Measurements from ENCODE around the gene TAF7L. TPM values are rescaled to one million over a fixed set of nuclear protein-coding genes. Genes with fewer than 3 reads are reported as not detected.
"Not testable (repeated sequence)": the region's sequence is repeated elsewhere in the genome, so short reads cannot be mapped to it uniquely, and the experiment has no call there.

TAF7L gene
- not detected in 2 replicates for total RNA-seq (2014; rRNA removed; shearing (Covaris generic); ENCODE audit: low replicate concordance)

GRCh38 chrX:101290957-101291603, at the start of gene TAF7L:
Gene TAF7L, minus strand, starts transcription at chrX:101291334. Its CDS starts 3,791 bp downstream, at chrX:101287543.
- Histone ChIP-seq H3K4me3 (ENCODE audit: low read length) (no peak within 1 kb of the TSS), H4K20me1 (ENCODE audit: insufficient read depth, low read depth, low read length) (no peaks in the 10 kb centered on the region), H3K4me1 (ENCODE audit: low read length) (peaks cover 3% of the 10 kb centered on the region; the same call in 1 of the 2 replicates), H3K4me2 (ENCODE audit: low read depth, low read length, poor library complexity, severe bottlenecking) (no peak within 1 kb of the TSS), H3K9me2 (replicated peaks; ENCODE audit: insufficient read depth, low read length) (no peaks in the 10 kb centered on the region), H3K9me3 (ENCODE audit: low read length) (no peaks in the 10 kb centered on the region), H2AFZ (ENCODE audit: low read length) (no peak within 1 kb of the TSS), H3K27ac (ENCODE audit: low read length) (no peak within 1 kb of the TSS), H3K27me3 (ENCODE audit: low read length) (no peaks in the 10 kb centered on the region), H3K79me2 (ENCODE audit: low read length) (no peaks in the 10 kb centered on the region), H3K36me3 (ENCODE audit: insufficient read depth, low read length) (no peaks in the 10 kb centered on the region), H3K9ac (ENCODE audit: low read length) (no peak within 1 kb of the TSS)
- DNase-seq: no peak

GRCh38 chrX:101337776-101338271, 46.7 kb upstream of the TAF7L start:
- Histone ChIP-seq H3K27ac (ENCODE audit: low read length) (no peak overlapping the region), H3K27me3 (ENCODE audit: low read length) (no peaks in the 10 kb centered on the region), H3K79me2 (ENCODE audit: low read length) (no peaks in the 10 kb centered on the region), H3K4me1 (ENCODE audit: low read length) (no peaks in the 10 kb centered on the region), H3K9me2 (replicated peaks; ENCODE audit: insufficient read depth, low read length) (no peaks in the 10 kb centered on the region), H2AFZ (ENCODE audit: low read length) (no peak overlapping the region), H3K4me3 (ENCODE audit: low read length) (no peak overlapping the region), H3K4me2 (ENCODE audit: low read depth, low read length, poor library complexity, severe bottlenecking) (no peak overlapping the region), H4K20me1 (ENCODE audit: insufficient read depth, low read depth, low read length) (no peaks in the 10 kb centered on the region), H3K9me3 (ENCODE audit: low read length) (no peaks in the 10 kb centered on the region), H3K9ac (ENCODE audit: low read length) (no peak overlapping the region), H3K36me3 (ENCODE audit: insufficient read depth, low read length) (no peaks in the 10 kb centered on the region)
- DNase-seq: no peak

GRCh38 chrX:101334310-101334709, 43.2 kb upstream of the TAF7L start:
- not testable (repeated sequence) for H3K27me3 ChIP-seq (ENCODE audit: low read length); H4K20me1 ChIP-seq (ENCODE audit: insufficient read depth, low read depth, low read length); H3K27ac ChIP-seq (ENCODE audit: low read length); H3K4me2 ChIP-seq (ENCODE audit: low read depth, low read length, poor library complexity, severe bottlenecking); H3K4me1 ChIP-seq (ENCODE audit: low read length); H3K36me3 ChIP-seq (ENCODE audit: insufficient read depth, low read length); H3K9me2 ChIP-seq (replicated peaks; ENCODE audit: insufficient read depth, low read length); DNase-seq; H3K9me3 ChIP-seq (ENCODE audit: low read length); H3K79me2 ChIP-seq (ENCODE audit: low read length); H3K4me3 ChIP-seq (ENCODE audit: low read length); H2AFZ ChIP-seq (ENCODE audit: low read length); H3K9ac ChIP-seq (ENCODE audit: low read length)

GRCh38 chrX:101326600-101326999, 35.5 kb upstream of the TAF7L start:
- not testable (repeated sequence) for H3K9ac ChIP-seq (ENCODE audit: low read length); H3K9me2 ChIP-seq (replicated peaks; ENCODE audit: insufficient read depth, low read length); H3K4me1 ChIP-seq (ENCODE audit: low read length); H3K9me3 ChIP-seq (ENCODE audit: low read length); H3K4me2 ChIP-seq (ENCODE audit: low read depth, low read length, poor library complexity, severe bottlenecking); H3K27ac ChIP-seq (ENCODE audit: low read length); H2AFZ ChIP-seq (ENCODE audit: low read length); H3K4me3 ChIP-seq (ENCODE audit: low read length); DNase-seq; H3K36me3 ChIP-seq (ENCODE audit: insufficient read depth, low read length); H4K20me1 ChIP-seq (ENCODE audit: insufficient read depth, low read depth, low read length); H3K79me2 ChIP-seq (ENCODE audit: low read length); H3K27me3 ChIP-seq (ENCODE audit: low read length)

GRCh38 chrX:101303790-101304189, 12.7 kb upstream of the TAF7L start:
- H4K20me1 ChIP-seq (ENCODE audit: insufficient read depth, low read depth, low read length): no peaks in the 10 kb centered on the region
- no peak overlapping the region for H3K4me2 ChIP-seq (ENCODE audit: low read depth, low read length, poor library complexity, severe bottlenecking)
- no peaks in the 10 kb centered on the region for H3K36me3 ChIP-seq (ENCODE audit: insufficient read depth, low read length)
- no peaks in the 10 kb centered on the region for H3K9me2 ChIP-seq (replicated peaks; ENCODE audit: insufficient read depth, low read length)
- no peak overlapping the region for H3K9ac ChIP-seq (ENCODE audit: low read length)
- H3K4me1 ChIP-seq (ENCODE audit: low read length): no peaks in the 10 kb centered on the region
- no peak overlapping the region for H2AFZ ChIP-seq (ENCODE audit: low read length)
- no peaks in the 10 kb centered on the region for H3K27me3 ChIP-seq (ENCODE audit: low read length)
- no peaks in the 10 kb centered on the region for H3K79me2 ChIP-seq (ENCODE audit: low read length)
- H3K4me3 ChIP-seq (ENCODE audit: low read length): no peak overlapping the region
- no peak overlapping the region for H3K27ac ChIP-seq (ENCODE audit: low read length)
- no peak for DNase-seq
- H3K9me3 ChIP-seq (ENCODE audit: low read length): no peaks in the 10 kb centered on the region

- not testable (repeated sequence) for H3K79me2 ChIP-seq (ENCODE audit: low read length); H3K27me3 ChIP-seq (ENCODE audit: low read length); H3K9ac ChIP-seq (ENCODE audit: low read length); H4K20me1 ChIP-seq (ENCODE audit: insufficient read depth, low read depth, low read length); H3K9me2 ChIP-seq (replicated peaks; ENCODE audit: insufficient read depth, low read length); H3K9me3 ChIP-seq (ENCODE audit: low read length); DNase-seq; H3K4me2 ChIP-seq (ENCODE audit: low read depth, low read length, poor library complexity, severe bottlenecking); H3K36me3 ChIP-seq (ENCODE audit: insufficient read depth, low read length); H3K4me1 ChIP-seq (ENCODE audit: low read length); H2AFZ ChIP-seq (ENCODE audit: low read length); H3K4me3 ChIP-seq (ENCODE audit: low read length); H3K27ac ChIP-seq (ENCODE audit: low read length)
Observed at GRCh38 chrX:101295603-101296002, 4.5 kb upstream of the TAF7L start.

- Histone ChIP-seq H3K27ac (ENCODE audit: low read length) (no peak overlapping the region), H3K4me2 (ENCODE audit: low read depth, low read length, poor library complexity, severe bottlenecking) (no peak overlapping the region), H3K9ac (ENCODE audit: low read length) (no peak overlapping the region), H2AFZ (ENCODE audit: low read length) (no peak overlapping the region), H3K9me2 (replicated peaks; ENCODE audit: insufficient read depth, low read length) (no peaks in the 10 kb centered on the region), H3K27me3 (ENCODE audit: low read length) (no peaks in the 10 kb centered on the region), H4K20me1 (ENCODE audit: insufficient read depth, low read depth, low read length) (no peaks in the 10 kb centered on the region), H3K36me3 (ENCODE audit: insufficient read depth, low read length) (no peaks in the 10 kb centered on the region), H3K9me3 (ENCODE audit: low read length) (no peaks in the 10 kb centered on the region), H3K4me3 (ENCODE audit: low read length) (no peak overlapping the region), H3K4me1 (ENCODE audit: low read length) (peaks cover 3% of the 10 kb centered on the region; the same call in 1 of the 2 replicates), H3K79me2 (ENCODE audit: low read length) (no peaks in the 10 kb centered on the region)
- peak; percentile 74 for DNase-seq
Observed at GRCh38 chrX:101287402-101287801, 3.7 kb downstream of the TAF7L start.

GRCh38 chrX:101276238-101276637, 14.9 kb downstream of the TAF7L start:
- DNase-seq: no peak
- H4K20me1 ChIP-seq (ENCODE audit: insufficient read depth, low read depth, low read length): no peaks in the 10 kb centered on the region

More at GRCh38 chrX:101276238-101276637, 14.9 kb downstream of the TAF7L start:
- H3K9ac ChIP-seq (ENCODE audit: low read length): no peak overlapping the region
- no peak overlapping the region for H3K4me2 ChIP-seq (ENCODE audit: low read depth, low read length, poor library complexity, severe bottlenecking)
- H3K79me2 ChIP-seq (ENCODE audit: low read length): no peaks in the 10 kb centered on the region
- H3K9me3 ChIP-seq (ENCODE audit: low read length): no peaks in the 10 kb centered on the region
- H2AFZ ChIP-seq (ENCODE audit: low read length): no peak overlapping the region
- H3K4me1 ChIP-seq (ENCODE audit: low read length): no peaks in the 10 kb centered on the region
- no peak overlapping the region for H3K4me3 ChIP-seq (ENCODE audit: low read length)
- H3K27me3 ChIP-seq (ENCODE audit: low read length): no peaks in the 10 kb centered on the region
- H3K9me2 ChIP-seq (replicated peaks; ENCODE audit: insufficient read depth, low read length): no peaks in the 10 kb centered on the region
- no peaks in the 10 kb centered on the region for H3K36me3 ChIP-seq (ENCODE audit: insufficient read depth, low read length)
- H3K27ac ChIP-seq (ENCODE audit: low read length): no peak overlapping the region

Measured in Karpas-422 (cell line).